Rectal smooth muscle tissue (tissue), 1 donor: ENCODE measurements around the gene SENP1.

Experiments
- H3K27ac ChIP-seq: one replicate; pipeline ENCODE4 v1.7.0; 2013; ENCODE audit warnings: low read depth, low read length, inconsistent platforms
- H3K27me3 ChIP-seq: one replicate; pipeline ENCODE4 v1.7.0; 2013; ENCODE audit warnings: low read length; ENCODE audit not compliant: control insufficient read depth, insufficient read depth
- H3K36me3 ChIP-seq: one replicate; pipeline ENCODE4 v1.7.0; 2013; ENCODE audit warnings: low read length; ENCODE audit not compliant: control insufficient read depth, insufficient read depth
- H3K4me1 ChIP-seq: one replicate; pipeline ENCODE4 v1.7.0; 2013; ENCODE audit warnings: low read length; ENCODE audit not compliant: control insufficient read depth, insufficient read depth
- H3K4me3 ChIP-seq: one replicate; pipeline ENCODE4 v1.7.0; 2013; ENCODE audit warnings: low read length
- H3K9ac ChIP-seq: one replicate; pipeline ENCODE4 v1.7.0; 2013; ENCODE audit warnings: low read length

Gene SENP1

DNA sequence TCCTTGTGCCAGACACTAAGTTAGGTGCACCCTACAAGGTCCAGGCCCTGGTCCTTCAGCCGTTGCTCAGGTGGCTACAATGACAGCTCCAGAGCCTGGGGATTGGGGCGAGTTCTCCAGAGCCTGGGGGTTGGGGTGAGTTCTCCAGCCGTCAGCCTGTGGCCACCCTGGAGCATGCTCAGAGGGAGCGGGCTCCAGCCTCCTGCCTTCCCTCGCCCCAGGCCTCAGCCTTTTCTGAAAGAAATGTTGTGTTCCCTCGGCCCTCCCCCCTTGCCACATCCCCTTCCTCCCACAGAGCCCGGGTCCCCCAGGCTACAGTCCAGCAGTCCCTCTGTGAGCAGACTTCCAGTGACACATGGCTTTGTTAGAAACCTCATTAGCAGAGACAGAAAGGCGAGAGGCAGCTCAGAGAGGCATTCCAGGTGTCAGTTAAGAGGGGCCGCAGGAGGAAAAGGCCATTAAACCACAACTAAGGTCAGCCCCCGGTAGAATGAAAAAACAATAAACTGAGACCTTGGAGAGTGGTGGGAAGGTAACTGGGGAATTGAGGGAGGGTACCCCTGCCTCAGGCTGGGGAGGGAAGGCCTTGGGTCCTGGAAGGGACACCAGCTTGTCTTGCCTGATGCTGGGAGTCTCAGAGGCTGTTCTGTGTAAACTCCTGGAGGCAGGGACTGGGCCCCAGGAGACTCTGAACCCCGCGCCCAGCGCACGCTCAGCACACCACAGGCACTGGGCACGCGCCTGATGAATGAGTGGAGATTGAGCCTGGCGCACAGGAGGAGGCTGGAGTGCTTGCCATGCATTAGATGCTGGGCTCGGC, 78.5 kb downstream of the SENP1 start:
- H3K4me1 ChIP-seq: no peaks in the 10 kb centered on the region
- H3K36me3 ChIP-seq: no peaks in the 10 kb centered on the region
- H3K27me3 ChIP-seq: no peaks in the 10 kb centered on the region
- no peak overlapping the region for H3K27ac ChIP-seq
- no peak overlapping the region for H3K9ac ChIP-seq
- no peak overlapping the region for H3K4me3 ChIP-seq

DNA sequence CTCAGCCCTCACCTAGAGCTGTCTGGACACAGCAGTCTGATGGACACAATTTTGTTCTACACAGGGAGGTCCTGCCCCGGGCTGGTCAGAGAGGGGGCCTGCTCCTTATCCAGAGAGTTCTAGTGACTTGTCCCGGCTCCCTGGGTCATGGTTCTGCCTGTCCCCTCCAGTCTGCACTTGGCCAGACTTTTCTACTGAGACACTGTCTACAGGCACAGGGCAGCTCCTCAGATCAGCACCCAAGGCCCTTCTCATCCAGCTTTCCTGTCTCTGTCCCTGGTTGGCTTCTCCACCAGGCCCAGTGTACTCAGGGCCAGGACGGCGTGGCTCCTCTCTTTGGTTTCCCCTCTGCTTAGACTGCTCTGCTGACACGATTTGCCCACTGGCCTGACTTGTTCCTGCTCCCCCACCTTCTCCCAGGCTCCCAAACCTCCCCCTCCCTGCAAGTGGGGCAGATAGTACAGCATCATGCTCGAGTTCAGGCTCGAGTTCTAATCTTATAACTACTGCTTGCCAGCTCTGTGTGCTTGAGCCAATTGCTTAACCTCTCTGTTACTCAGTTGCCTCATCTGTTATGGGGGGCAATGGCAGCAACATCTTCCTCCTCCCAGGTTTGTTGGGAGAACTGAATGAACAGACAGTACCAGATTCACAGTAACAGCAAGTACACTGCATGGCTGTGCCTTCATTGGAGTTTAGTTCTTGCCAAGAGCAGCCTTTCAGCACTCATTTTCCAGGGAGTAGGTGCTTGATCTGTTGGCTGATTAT, 79.6 kb downstream of the SENP1 start:
- no peaks in the 10 kb centered on the region for H3K27me3 ChIP-seq
- H3K27ac ChIP-seq: no peak overlapping the region
- H3K4me1 ChIP-seq: no peaks in the 10 kb centered on the region
- no peaks in the 10 kb centered on the region for H3K36me3 ChIP-seq
- H3K9ac ChIP-seq: no peak overlapping the region
- no peak overlapping the region for H3K4me3 ChIP-seq

DNA sequence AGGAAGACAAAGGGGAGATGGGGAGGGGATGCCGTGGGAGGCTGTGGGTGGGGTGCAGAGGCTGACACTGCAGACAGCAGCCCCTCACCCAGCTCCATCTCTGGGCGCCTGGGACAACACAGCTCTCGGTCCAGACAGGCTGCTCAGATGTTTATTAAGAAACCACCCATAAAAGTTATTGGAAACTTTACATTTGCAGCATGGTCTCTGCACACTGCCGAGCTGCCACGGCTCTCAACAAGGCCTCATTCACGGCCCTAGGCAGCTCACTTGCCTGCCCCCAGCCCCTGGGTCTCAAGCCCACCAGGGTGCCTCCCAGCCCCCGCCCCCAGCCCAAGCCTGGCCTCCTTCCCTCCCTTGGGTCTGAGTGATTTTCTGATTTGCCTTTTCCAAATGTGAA, 80.6 kb downstream of the SENP1 start:
- Histone ChIP-seq H3K4me1 (no peaks in the 10 kb centered on the region), H3K27ac (no peak overlapping the region), H3K27me3 (peaks cover 3% of the 10 kb centered on the region), H3K4me3 (no peak overlapping the region), H3K36me3 (no peaks in the 10 kb centered on the region), H3K9ac (no peak overlapping the region)

DNA sequence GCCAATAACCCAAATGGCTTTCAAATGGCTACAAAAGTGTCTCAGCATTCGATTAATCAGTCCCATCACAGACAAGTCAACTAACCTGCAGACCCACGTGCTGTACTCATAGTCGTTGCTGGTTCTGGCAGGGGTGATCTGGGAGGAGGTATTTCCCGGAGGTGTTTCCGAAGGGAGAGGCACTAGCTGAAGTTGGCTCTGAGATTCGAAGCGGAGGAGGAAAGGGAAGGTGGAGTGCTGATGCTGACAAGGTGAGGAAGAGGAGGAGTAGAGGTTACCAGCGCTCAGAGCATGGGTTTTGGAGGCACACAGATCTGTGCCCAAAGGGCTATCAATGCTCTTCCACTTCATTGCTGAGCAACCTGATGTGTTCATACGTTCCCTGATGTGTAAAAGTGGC, 81.1 kb downstream of the SENP1 start:
- Histone ChIP-seq H3K4me3 (no peak overlapping the region), H3K9ac (no peak overlapping the region), H3K36me3 (no peaks in the 10 kb centered on the region), H3K27ac (no peak overlapping the region), H3K4me1 (no peaks in the 10 kb centered on the region), H3K27me3 (peaks cover 3% of the 10 kb centered on the region)

DNA sequence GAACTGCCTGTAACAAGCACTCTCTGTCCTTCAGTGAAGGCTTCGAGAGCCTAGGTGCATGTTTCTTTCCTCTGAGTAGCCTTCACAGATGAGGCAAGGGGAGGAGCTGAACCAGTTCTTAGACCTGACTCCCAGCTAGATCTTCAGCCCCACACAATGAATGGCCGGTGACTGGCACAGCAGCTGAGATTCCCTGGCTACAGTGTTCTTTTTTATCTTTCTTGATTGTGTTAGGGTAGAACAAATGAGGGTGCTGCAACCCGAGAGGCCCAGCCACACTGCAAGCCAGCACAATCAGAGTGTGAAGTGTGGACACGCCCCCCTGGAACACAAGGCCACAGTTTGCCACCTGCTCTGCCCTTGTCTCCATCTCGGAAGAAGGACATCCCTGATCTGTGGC, 82.5 kb downstream of the SENP1 start:
- H3K4me1 ChIP-seq: no peaks in the 10 kb centered on the region
- no peak overlapping the region for H3K9ac ChIP-seq
- no peaks in the 10 kb centered on the region for H3K36me3 ChIP-seq
- H3K4me3 ChIP-seq: no peak overlapping the region
- no peak overlapping the region for H3K27ac ChIP-seq
- H3K27me3 ChIP-seq: peaks cover 3% of the 10 kb centered on the region

DNA sequence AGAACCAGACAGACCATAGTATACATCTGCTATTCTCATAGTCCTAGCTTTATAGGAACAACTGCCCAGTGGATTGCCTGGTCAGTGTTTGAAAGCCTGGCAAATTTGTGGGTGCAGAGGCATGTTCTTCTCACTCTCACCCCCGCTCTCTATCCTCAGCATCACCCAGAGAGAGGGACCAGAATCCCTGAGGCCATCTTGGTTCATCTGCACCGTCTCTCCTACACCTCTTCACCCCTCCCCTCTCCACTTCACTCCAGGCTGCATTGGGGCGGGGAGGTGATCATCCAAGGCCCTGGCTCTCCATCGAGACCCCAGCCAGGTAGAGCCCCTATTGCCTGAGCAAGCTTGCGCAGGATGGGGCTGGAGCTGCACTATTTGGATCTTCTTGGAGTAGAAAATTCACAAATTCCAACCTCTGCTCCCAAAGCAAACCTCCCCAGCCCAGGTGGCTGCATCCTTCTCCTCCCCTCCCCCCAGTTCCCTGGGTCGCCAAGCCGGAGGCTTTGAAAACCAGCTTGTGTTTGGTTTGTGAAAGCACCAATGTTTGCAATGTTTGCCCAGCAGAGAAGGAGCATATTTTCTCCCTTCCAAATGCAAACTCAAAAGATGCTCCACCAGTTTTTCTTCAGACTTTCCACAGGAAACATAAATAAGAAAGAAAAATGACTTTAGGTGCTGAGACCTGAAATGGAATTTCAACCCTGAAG, 83.0 kb downstream of the SENP1 start:
- no peak overlapping the region for H3K4me3 ChIP-seq
- no peaks in the 10 kb centered on the region for H3K36me3 ChIP-seq
- no peaks in the 10 kb centered on the region for H3K4me1 ChIP-seq
- H3K27me3 ChIP-seq: peaks cover 3% of the 10 kb centered on the region
- no peak overlapping the region for H3K27ac ChIP-seq
- H3K9ac ChIP-seq: no peak overlapping the region

DNA sequence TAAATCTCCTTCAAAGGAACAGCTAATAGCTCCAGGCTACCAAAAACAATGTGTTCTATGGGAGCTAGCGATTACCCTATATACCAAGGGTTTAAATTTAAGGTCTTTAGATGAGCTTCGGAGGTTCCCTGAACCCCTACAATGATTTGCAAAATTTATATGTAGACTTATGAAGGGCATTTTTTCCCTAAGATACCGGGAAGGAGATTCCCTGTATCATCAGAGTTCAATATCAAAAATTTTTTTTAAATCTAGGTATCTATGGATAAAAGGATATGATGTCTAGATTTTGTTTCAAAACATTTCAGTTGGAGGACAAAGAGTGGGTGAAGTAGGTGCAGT, 83.7 kb downstream of the SENP1 start:
- Histone ChIP-seq H3K4me1 (no peaks in the 10 kb centered on the region), H3K27ac (no peak overlapping the region)

DNA sequence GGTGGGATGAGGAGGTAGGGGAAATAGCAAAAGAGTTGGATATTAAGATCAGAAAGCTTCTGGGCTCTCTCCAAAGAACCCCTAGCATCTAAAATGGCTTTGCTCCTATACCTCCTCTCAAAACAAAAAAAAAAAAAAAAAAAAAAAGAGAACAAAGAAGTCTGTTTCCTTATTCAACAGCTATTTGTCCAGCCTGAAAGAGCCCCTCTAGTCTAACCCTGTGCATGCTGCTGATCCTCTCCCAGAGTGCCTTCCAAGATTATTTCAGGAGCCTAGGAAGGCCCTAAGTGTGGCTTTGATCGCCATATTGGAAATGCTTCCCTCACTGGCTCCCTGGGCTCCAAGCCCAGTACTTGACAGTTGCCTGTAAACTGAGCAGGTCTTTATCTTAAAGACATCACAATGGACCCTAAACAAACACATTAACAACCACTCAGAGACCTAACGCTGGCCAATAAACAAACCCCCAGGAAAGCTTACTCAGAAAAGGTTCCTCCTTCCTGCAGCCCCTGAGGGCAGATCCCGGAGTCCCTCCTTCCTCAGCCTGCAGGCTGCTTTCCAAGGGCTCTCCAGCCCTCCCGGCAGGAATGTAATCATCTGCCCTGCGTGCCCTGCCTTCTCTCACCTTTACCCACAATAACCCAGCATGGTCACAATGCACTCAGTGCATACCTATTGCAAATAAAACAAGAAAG, 84.2 kb downstream of the SENP1 start:
- no peaks in the 10 kb centered on the region for H3K4me1 ChIP-seq
- H3K9ac ChIP-seq: no peak overlapping the region
- H3K36me3 ChIP-seq: no peaks in the 10 kb centered on the region
- no peak overlapping the region for H3K4me3 ChIP-seq
- peaks cover 3% of the 10 kb centered on the region for H3K27me3 ChIP-seq
- H3K27ac ChIP-seq: no peak overlapping the region

More for the DNA sequence above, 83.7 kb downstream of the SENP1 start:
- Histone ChIP-seq H3K27me3 (peaks cover 3% of the 10 kb centered on the region), H3K36me3 (no peaks in the 10 kb centered on the region), H3K4me3 (no peak overlapping the region), H3K9ac (no peak overlapping the region)

DNA sequence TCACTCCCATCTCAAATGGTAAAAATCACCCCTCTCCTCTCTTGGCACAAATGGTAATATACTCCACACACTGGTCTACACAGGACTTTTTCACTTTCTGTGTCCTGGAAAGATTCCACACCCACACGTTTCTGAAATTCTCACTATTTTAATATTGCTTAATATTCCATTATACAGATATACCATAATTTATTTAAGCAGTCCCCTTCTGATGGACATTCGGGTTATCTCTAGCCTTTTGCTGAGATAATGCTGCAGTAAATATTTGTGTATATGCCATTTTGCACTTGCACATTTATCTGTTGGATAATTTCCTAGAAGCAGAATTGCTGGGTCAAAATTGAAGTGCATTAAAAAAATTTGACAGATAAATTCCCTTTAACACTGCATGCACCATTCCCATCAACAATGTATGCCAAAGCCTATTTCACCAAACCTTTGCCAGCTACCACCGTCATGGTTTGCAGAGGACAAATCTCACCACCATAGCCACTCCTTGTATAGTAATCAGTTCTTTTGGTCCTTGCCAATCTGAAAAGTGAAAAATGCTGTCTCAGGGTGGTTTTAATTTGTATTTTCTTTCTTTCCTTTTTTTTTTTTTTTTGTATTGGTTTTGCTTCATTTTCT, 86.1 kb downstream of the SENP1 start:
- no peaks in the 10 kb centered on the region for H3K36me3 ChIP-seq
- H3K27me3 ChIP-seq: peaks cover 3% of the 10 kb centered on the region
- H3K4me3 ChIP-seq: no peak overlapping the region
- H3K9ac ChIP-seq: no peak overlapping the region
- no peak overlapping the region for H3K27ac ChIP-seq
- no peaks in the 10 kb centered on the region for H3K4me1 ChIP-seq

DNA sequence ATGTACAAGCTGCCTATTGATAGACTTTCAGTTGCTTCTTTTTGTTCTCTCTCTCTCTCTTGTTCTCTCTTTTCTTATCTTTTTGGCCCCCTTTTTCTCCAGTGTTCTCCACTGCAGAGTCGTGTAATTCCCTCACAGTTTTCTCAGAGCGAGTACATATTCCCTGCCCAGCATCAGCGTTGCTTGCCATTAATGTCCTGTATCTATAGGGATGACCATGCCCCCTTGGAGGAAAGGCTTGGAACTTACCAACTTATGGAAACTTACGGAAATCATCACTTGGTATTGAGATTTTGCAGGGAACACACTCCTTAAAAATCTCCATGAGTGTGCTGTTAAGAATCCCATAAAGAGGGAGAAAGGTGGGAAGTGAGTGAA, 87.3 kb downstream of the SENP1 start:
- Histone ChIP-seq H3K4me1 (no peaks in the 10 kb centered on the region), H3K4me3 (no peak overlapping the region), H3K27me3 (peaks cover 3% of the 10 kb centered on the region), H3K36me3 (no peaks in the 10 kb centered on the region), H3K9ac (no peak overlapping the region), H3K27ac (no peak overlapping the region)

DNA sequence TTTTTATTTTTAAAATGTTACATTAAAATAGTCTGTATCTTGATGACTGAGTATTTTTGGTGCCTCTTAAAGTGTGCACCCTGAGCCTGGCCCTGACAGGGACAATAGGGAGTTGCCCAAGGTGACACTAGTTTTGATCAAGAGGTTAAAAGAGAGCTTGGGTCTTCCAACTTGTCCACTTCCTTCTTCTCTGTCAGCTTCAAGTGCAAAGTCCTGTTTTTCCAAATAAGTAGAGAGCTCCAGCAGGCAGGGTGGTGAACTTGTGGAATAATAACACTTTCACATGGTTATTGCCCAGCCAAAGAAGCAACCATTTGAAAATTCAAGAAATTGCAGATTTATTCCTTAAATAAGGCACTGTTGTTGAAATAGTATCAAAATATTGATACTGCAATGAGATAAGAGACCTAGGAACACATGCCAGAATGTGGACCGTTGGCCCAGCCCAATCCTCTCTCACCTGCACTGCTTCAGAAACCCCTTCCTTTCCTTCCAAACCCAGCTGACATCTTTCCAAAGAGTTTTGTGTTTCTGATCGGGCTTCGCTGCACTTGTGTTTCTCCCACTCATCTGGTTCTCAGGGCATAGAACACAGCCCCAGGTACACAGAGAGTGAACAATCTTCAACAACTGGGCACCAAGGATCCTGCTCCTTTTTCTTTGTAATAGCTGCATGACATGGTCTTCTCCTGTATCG, 87.8 kb downstream of the SENP1 start:
- Histone ChIP-seq H3K27ac (no peak overlapping the region), H3K9ac (no peak overlapping the region), H3K36me3 (no peaks in the 10 kb centered on the region), H3K4me3 (no peak overlapping the region), H3K4me1 (no peaks in the 10 kb centered on the region), H3K27me3 (peaks cover 3% of the 10 kb centered on the region)
